OCI-LY1 (cell line): ENCODE measurements around the gene FERMT1.

Experiments used
- H2AFZ ChIP-seq: fragments of 200-600 bp; sonication (generic), shearing (Covaris generic); 2 replicates; pipeline ENCODE4 v1.6.0; 2014; ENCODE audit warnings: antibody characterized with exemption, mild to moderate bottlenecking, low read length
- H3F3A ChIP-seq: fragments of 200-600 bp; sonication (generic), shearing (Covaris generic); 2 replicates; pipeline ENCODE4 v1.6.0; 2014; ENCODE audit warnings: mild to moderate bottlenecking, antibody characterized with exemption, low read length, moderate library complexity; ENCODE audit not compliant: insufficient read depth
- H3K27ac ChIP-seq: fragments of 200-600 bp; sonication (generic); 2 replicates; pipeline ENCODE4 v1.5.1; 2014; ENCODE audit warnings: low read length, mixed run types, mild to moderate bottlenecking, low read depth; ENCODE audit not compliant: poor library complexity, severe bottlenecking
- H3K27me3 ChIP-seq: fragments of 200-600 bp; sonication (generic); 2 replicates; pipeline ENCODE4 v1.6.0; 2014; ENCODE audit warnings: antibody characterized with exemption, mild to moderate bottlenecking, low read length, moderate library complexity; ENCODE audit not compliant: insufficient read depth
- H3K36me3 ChIP-seq: fragments of 200-600 bp; sonication (generic); 2 replicates; pipeline ENCODE4 v1.6.1; 2014; ENCODE audit warnings: mild to moderate bottlenecking, antibody characterized with exemption, low read length, moderate library complexity, mixed read lengths; ENCODE audit not compliant: insufficient read depth
- H3K4me1 ChIP-seq: fragments of 200-600 bp; sonication (generic); 2 replicates; pipeline ENCODE4 v1.5.1; 2014; ENCODE audit warnings: mild to moderate bottlenecking, low read length, moderate library complexity; ENCODE audit not compliant: insufficient read depth, severe bottlenecking
- H3K4me2 ChIP-seq: fragments of 200-600 bp; sonication (generic), shearing (Covaris generic); 2 replicates; pipeline ENCODE4 v1.6.1; 2014; ENCODE audit warnings: low read length
- H3K4me3 ChIP-seq: fragments of 200-600 bp; sonication (generic); 2 replicates; pipeline ENCODE4 v1.5.1; 2014; ENCODE audit warnings: low read length, low read depth, mild to moderate bottlenecking, mixed read lengths; ENCODE audit not compliant: poor library complexity, severe bottlenecking
- H3K79me2 ChIP-seq: fragments of 200-600 bp; shearing (Covaris generic); 2 replicates; pipeline ENCODE4 v1.6.1; 2016; ENCODE audit warnings: mixed run types, low read length, mixed read lengths; ENCODE audit not compliant: insufficient read depth
- H3K9ac ChIP-seq: fragments of 200-600 bp; sonication (generic), shearing (Covaris generic); 2 replicates; pipeline ENCODE4 v1.6.1; 2014; ENCODE audit warnings: mild to moderate bottlenecking, low read length, mixed read lengths
- H3K9me2 ChIP-seq: fragments of 200-600 bp; sonication (generic), shearing (Covaris generic); 2 replicates; pipeline ENCODE4 v1.6.1; 2014; ENCODE audit warnings: low read depth, mild to moderate bottlenecking, low read length, mixed read lengths
- H3K9me3 ChIP-seq: fragments of 200-600 bp; shearing (Covaris generic); 2 replicates; pipeline ENCODE4 v1.6.1; 2014; ENCODE audit warnings: low read length, mixed read lengths
- H4K20me1 ChIP-seq: fragments of 200-600 bp; sonication (generic), shearing (Covaris generic); 2 replicates; pipeline ENCODE4 v1.6.0; 2016; ENCODE audit warnings: mild to moderate bottlenecking, low read length; ENCODE audit not compliant: insufficient read depth
- CTCF ChIP-seq: fragments of 200-600 bp; sonication (generic), shearing (Covaris generic); IDR thresholded peaks from 2 replicates; pipeline ENCODE4 v1.5.1; 2017; ENCODE audit warnings: mild to moderate bottlenecking, antibody characterized with exemption, low read length, moderate library complexity, mixed read lengths
- EZH2 ChIP-seq: fragments of 200-600 bp; sonication (generic), shearing (Covaris generic); IDR thresholded peaks from 2 replicates; pipeline ENCODE4 v1.8.0; 2017; ENCODE audit warnings: borderline replicate concordance, mixed run types, mild to moderate bottlenecking, antibody characterized with exemption, low read length, moderate library complexity, mixed read lengths

Gene FERMT1

DNA sequence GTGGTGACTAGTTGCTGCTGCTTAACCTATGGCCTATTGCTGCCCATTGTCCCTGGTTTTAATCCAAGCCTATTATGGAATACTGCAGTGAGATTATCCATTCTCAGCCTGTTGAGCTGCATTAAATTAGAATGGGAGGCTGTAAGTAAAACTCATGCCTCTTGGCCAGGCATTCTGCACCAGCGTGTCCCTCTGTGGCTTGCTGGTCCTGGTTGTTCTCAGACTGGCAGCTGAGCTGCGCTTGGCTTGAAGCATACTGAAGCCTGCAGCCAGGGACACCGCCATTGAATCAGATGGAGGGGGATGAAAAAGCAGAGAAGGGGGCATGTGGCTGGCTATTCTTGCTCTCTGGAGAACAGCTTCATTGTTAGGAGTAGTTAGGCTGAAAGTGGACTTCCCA is 84.6 kb downstream of the FERMT1 start:
- no peak for TF ChIP-seq CTCF
- TF ChIP-seq EZH2: no peak
- H3K36me3 ChIP-seq: peaks cover 66% of the 10 kb centered on the region
- no peak overlapping the region for H3K4me2 ChIP-seq
- H3K4me3 ChIP-seq: no peak overlapping the region
- no peaks in the 10 kb centered on the region for H3K27me3 ChIP-seq
- H3F3A ChIP-seq: no peaks in the 10 kb centered on the region
- no peak overlapping the region for H3K9ac ChIP-seq
- H4K20me1 ChIP-seq: no peaks in the 10 kb centered on the region
- H3K79me2 ChIP-seq: no peaks in the 10 kb centered on the region
- no peaks in the 10 kb centered on the region for H3K9me2 ChIP-seq
- H3K4me1 ChIP-seq: no peaks in the 10 kb centered on the region
- no peaks in the 10 kb centered on the region for H3K9me3 ChIP-seq
- H3K27ac ChIP-seq: no peak overlapping the region
- no peak overlapping the region for H2AFZ ChIP-seq

GRCh38 chr20:6037082-6037481 is 85.7 kb downstream of the FERMT1 start:
- peaks cover 71% of the 10 kb centered on the region for H3K36me3 ChIP-seq
- H3K9ac ChIP-seq: no peak overlapping the region
- H3K4me3 ChIP-seq: no peak overlapping the region
- no peaks in the 10 kb centered on the region for H3K79me2 ChIP-seq
- H2AFZ ChIP-seq: no peak overlapping the region
- H3K9me2 ChIP-seq: no peaks in the 10 kb centered on the region
- H3K4me2 ChIP-seq: no peak overlapping the region
- H3K27me3 ChIP-seq: no peaks in the 10 kb centered on the region
- no peaks in the 10 kb centered on the region for H4K20me1 ChIP-seq
- H3K9me3 ChIP-seq: no peaks in the 10 kb centered on the region
- H3K27ac ChIP-seq: no peak overlapping the region
- no peak for TF ChIP-seq EZH2
- no peak for TF ChIP-seq CTCF
- H3F3A ChIP-seq: no peaks in the 10 kb centered on the region
- H3K4me1 ChIP-seq: no peaks in the 10 kb centered on the region

- Histone ChIP-seq H3K9me2 (no peaks in the 10 kb centered on the region), H3K27me3 (no peaks in the 10 kb centered on the region), H2AFZ (no peak overlapping the region), H3K79me2 (no peaks in the 10 kb centered on the region), H3K4me2 (no peak overlapping the region), H3K4me1 (no peaks in the 10 kb centered on the region), H3K36me3 (peaks cover 75% of the 10 kb centered on the region), H3K9me3 (no peaks in the 10 kb centered on the region), H3K27ac (no peak overlapping the region), H3F3A (no peaks in the 10 kb centered on the region), H3K4me3 (no peak overlapping the region), H3K9ac (no peak overlapping the region), H4K20me1 (no peaks in the 10 kb centered on the region)
- no peak for TF ChIP-seq EZH2
- no peak for TF ChIP-seq CTCF
Measured at GRCh38 chr20:6036213-6036612, 86.6 kb downstream of the FERMT1 start.
